ENCODE results near the gene DPYSL3.

Gene DPYSL3

DNA sequence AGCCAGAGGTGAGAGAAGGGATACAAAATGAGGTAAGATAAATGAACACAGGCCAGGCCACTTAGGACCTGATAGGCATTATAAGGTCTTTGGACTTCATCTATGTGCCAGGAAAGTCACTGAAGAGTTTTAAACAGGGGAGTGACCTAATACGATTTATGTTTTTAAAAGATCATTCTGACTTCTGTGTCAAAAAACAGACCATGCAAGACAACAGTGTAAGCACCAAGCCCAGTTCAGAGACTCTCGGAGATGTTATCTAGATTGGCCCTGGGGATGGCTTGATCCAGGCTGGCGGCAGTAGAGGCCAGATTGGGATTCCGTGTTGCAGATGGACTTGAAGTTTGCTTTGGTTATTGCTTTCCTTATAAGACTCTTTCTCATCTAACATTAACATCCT is 43.0 kb upstream of the DPYSL3 start:
- no peak overlapping the region for H3K4me3 ChIP-seq (ENCODE audit: control insufficient read depth, low read depth, low read length)
- TF ChIP-seq, protein P1, sequence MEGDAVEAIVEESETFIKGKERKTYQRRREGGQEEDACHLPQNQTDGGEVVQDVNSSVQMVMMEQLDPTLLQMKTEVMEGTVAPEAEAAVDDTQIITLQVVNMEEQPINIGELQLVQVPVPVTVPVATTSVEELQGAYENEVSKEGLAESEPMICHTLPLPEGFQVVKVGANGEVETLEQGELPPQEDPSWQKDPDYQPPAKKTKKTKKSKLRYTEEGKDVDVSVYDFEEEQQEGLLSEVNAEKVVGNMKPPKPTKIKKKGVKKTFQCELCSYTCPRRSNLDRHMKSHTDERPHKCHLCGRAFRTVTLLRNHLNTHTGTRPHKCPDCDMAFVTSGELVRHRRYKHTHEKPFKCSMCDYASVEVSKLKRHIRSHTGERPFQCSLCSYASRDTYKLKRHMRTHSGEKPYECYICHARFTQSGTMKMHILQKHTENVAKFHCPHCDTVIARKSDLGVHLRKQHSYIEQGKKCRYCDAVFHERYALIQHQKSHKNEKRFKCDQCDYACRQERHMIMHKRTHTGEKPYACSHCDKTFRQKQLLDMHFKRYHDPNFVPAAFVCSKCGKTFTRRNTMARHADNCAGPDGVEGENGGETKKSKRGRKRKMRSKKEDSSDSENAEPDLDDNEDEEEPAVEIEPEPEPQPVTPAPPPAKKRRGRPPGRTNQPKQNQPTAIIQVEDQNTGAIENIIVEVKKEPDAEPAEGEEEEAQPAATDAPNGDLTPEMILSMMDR (conservative IDR thresholded peaks at IDR 0.05; ENCODE audit: control insufficient read depth, insufficient read depth, low read depth, low read length): no peak
- no peak for DNase-seq (ENCODE audit: low read depth)

DNA sequence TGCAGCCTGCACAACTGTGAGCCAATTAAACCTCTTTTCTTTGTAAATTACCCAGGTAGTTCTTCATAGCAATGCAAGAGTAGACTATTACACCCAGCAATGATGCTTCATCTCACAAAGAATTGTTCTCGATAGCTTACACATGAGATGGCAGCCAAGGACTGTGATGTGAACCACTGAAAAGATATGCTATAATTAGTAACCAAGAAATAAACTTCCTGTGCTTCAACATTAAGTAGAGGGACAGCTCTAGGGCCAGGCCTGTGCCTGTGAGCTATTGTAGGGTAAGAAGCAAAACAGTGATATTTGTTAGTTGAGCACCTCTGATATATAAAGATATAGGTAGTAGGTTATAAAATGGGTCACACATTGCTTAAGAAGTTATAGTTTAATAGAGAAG is 41.8 kb upstream of the DPYSL3 start:
- no peak overlapping the region for H3K4me3 ChIP-seq (ENCODE audit: control insufficient read depth, low read depth, low read length)
- no peak for DNase-seq (ENCODE audit: low read depth)
- TF ChIP-seq, protein P1 (conservative IDR thresholded peaks at IDR 0.05; ENCODE audit: control insufficient read depth, insufficient read depth, low read depth, low read length): no peak

DNA sequence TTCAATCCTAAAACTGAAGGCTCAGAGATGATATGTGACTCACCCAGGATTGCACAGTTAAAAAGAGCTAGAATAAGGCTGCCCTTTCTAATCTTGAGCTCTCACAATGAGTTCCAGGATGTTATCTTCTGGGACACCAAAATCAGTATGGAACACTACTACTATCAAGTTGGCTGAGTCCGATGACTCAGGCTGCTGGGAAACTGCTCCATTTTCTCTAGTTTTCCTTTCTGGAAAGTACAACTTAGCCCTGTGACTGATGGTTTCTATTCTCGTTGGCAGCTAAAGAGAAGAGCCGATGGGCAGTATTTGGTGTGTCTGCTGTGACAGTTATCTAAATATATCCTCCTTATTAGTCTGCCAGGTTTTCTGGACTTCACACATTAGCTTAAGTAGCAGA is 37.9 kb upstream of the DPYSL3 start:
- peak; percentile 45 for DNase-seq (ENCODE audit: low read depth)
- TF ChIP-seq, protein P1 (conservative IDR thresholded peaks at IDR 0.05; ENCODE audit: control insufficient read depth, insufficient read depth, low read depth, low read length): no peak
- no peak overlapping the region for H3K4me3 ChIP-seq (ENCODE audit: control insufficient read depth, low read depth, low read length)

DNA sequence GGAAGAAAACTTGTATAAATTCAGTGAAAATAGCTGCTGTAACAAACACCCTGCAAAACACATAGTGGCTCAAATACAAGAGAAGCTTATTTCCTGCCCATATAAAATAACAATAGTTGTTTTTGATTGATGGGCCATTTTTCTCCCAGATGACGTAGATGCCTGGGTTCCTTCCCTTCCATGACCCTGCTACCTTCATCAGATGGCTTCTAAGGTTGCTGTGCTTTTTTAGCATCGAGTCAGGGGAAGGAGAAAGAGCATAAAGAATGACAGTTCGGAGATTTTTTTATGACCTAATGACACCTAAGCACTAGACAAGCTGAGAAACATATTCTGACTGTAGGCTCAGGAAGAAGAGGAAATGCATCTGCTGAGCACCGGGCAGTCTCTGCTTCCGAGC is 34.7 kb upstream of the DPYSL3 start:
- H3K4me3 ChIP-seq (ENCODE audit: control insufficient read depth, low read depth, low read length): no peak overlapping the region
- TF ChIP-seq, protein P1 (conservative IDR thresholded peaks at IDR 0.05; ENCODE audit: control insufficient read depth, insufficient read depth, low read depth, low read length): no peak
- no peak for DNase-seq (ENCODE audit: low read depth)

DNA sequence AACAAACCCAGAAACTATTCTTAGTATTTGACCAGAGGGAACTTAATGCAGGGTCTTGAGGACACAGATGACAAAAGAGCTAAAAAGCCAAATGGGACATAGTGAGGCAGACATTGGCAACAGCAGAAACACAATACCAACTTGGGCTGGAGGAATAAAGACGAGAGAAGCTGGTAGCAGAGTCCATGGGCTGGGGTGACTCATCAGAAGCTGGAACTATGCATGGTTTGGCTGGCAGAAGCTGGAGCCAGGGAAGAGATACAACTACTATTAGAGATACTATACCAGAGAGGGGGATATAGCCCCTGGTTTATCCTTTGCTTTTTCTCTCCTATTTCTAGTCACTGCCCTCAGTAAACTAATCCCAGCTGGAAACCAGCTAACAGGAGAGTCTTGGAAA is 29.2 kb upstream of the DPYSL3 start:
- peak; percentile 42 for DNase-seq (ENCODE audit: low read depth)
- TF ChIP-seq, protein P1 (conservative IDR thresholded peaks at IDR 0.05; ENCODE audit: control insufficient read depth, insufficient read depth, low read depth, low read length): no peak

DNA sequence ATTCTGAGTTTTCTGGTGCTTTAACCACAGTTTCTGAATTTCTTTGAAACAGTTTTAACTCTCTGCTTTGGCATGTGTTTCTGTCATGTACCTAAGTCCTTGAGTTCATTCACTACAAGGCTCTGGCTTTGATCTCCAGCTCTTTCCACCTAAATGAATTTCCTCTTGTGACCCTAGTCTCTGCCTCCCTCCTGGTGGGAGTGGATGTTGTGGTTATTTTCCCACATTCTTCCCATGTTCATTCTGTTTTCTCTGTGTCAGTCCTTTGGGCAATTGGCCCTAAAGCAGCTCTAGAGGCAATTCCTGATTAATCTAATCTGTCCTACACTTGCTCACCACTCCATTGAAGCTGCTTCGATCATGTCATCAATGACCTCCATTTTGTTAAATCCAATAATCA is 28.4 kb upstream of the DPYSL3 start:
- H3K4me3 ChIP-seq (ENCODE audit: control insufficient read depth, low read depth, low read length): no peak overlapping the region
- TF ChIP-seq, protein P1 (conservative IDR thresholded peaks at IDR 0.05; ENCODE audit: control insufficient read depth, insufficient read depth, low read depth, low read length): no peak
- no peak for DNase-seq (ENCODE audit: low read depth)

More for the DNA sequence above, 29.2 kb upstream of the DPYSL3 start:
- H3K4me3 ChIP-seq (ENCODE audit: control insufficient read depth, low read depth, low read length): no peak overlapping the region
